Fibroblast of peridontal ligament (primary cell): Measurements from ENCODE around the gene DNMBP.
"Not testable (repeated sequence)": the region's sequence is repeated elsewhere in the genome, so short reads cannot be mapped to it uniquely, and the experiment has no call there.

Experiments
- DNase-seq: peaks from one replicate; pipeline ENCODE4 v3.0.0-alpha.2; 2010; ENCODE audit errors: extremely low read depth

Gene DNMBP

DNA sequence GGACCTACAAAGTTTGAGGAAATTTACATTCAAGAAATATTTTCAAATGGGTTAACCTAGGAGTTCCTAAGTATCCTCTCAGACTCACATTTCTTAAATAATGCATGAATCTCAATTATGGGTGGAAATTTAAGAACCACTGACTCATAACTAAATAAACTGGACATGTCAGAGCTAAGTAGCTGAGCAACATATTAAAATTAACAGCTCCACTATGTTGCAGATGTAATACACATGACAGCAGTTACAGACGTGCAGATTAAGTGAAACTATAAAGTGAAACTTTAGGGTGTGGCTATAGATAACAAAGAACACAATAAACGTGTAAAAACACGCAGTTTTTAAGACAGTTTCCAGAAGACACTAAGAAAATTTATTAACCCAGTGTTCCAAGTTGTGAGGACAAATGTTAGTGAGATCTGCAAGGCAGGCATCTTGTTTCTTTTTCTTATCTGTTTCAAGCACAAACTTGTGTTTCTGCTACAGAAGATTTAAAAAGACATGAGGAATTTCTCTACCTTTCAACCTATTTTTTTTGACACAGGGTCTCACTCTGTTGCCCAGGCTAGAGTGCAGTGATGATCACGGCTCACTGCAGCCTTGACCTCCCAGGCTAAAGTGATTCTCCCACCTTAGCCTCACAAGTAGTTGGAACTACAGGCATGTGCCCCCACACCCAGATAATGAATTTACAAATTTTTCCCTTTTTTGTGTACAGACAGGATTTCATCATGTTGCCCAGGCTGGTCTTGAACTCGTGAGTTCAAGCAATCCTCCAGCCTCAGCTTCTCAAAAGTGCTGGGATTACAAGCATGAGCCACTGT, 25.3 kb downstream of the DNMBP start:
- DNase-seq = peak; percentile 61

DNA sequence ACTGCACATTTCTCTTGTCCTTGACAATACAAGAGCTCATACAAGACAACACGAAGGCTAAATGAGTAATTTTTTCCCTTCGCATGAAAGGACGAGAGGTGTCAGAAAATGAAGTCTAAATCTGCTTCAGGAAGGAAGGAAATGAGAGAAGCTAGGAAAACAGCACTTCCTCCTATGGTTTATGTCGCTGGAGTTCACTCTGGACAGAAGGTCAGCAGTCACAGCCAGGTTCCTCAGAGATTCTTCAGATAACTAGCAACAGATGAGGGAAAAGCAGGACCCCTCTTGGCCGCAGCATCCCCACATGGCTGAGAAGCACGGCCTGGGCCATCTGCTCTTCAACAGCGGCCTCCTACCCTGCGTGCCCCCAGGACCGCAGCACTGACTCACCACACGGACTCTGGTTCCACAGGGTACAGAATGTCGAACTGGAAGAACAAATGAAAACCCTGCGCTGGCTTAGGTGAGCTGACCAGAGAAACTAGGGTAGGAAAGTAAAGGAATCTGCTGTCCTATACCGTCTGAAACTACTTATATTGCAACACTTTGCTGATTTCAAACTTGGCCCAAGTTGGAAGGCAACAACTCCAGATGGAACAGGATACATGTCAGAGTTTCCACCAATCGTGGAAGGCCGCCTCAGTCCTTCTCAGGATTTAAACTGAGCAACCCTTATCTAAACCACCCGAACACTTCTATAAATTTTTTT, 26.3 kb downstream of the DNMBP start:
- DNase-seq = peak; percentile 60

DNA sequence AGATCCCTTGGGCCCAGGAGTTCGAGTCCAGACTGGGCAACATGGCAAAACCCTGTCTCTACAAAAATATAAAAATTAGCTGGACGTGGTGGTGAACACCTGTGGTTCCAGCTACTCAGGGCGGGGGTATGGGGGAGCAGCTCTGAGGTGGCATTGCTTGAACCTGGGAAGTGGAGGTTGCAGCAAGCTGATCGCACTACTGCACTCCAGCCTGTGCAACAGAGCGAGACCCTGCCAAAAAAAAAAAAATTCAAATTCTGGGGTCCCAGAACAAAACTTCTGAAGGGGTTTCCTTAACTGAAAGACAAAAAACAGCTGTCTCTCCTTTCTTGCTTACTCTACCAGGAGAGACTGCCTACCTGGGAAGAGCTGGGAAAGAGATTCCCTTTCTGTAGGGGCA, 27.0 kb downstream of the DNMBP start:
- no peak for DNase-seq

DNA sequence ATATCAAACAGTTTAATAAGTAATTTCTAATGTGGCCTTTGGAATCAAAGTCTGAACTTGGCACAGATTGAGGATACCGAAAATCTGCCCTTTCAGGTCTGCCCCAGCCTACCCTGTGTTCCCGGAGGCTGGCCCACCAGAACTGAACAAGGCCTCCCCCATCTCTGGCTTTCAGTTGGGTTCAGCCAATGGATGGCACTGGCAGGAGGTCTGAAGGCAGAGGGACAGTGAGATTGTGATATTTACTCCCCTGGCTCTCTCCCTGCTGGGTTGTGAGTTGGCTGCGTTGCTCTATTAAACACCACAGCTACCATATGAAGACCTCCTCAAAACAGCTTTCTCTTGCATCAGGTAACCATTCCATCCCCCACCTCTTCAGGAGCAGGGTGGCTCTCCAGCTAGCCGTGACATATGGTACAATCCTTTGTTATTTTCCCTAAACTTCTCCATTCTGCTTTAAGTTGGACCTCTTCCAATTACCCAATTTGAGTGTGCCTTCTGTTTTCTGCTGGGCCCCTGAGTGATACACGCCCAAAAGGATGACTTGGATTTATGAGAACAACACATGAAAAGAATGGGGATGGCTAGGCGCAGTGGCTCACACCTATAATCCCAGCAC, 28.1 kb downstream of the DNMBP start:
- no peak for DNase-seq

DNA sequence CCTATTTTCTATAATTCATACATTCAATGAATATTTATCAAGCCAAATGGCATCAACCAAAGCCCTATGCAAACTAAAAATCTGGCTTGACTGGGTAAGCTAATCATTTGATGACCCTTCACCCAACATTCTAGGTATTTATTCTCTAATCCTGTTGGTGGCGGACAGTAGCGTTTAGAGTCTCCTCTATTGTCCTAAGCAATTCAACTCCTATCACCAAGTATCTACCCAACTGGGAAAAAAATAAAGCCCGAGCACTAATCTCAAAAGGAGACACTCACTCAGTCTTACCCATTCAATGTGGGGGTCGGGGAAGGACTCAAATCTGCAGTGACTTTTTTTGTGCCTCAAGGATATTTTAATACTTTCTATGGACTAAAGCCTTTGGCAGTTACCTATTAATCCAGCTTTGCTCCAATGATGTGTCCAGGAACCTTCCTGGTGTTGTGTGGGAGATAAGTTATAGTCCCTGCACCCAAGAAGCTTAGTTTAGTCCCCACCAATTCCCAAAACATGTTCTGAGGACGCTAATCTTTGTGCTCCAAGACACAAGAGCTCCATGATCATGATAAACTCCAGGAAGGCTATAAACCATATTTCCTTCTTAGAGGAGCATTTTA, 30.6 kb downstream of the DNMBP start:
- no peak for DNase-seq

DNA sequence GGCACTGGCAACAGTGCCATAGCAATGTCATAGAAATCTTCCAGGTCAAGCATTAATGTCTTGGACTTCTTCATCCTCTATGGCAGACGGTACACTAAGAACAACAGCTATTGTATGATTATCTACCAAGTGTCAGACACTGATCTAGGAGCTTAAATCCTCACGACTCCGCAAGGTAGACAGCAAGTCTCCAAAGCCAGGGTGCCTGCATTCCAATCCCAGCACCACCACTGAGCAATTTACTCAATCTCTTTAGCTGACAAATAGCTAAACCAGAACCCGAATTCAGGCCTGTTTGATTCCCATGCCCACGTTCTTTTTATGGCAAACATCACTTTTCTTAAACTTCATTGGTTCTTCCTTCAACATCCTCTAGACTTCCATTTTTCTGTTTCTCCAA, 31.8 kb downstream of the DNMBP start:
- no peak for DNase-seq

DNA sequence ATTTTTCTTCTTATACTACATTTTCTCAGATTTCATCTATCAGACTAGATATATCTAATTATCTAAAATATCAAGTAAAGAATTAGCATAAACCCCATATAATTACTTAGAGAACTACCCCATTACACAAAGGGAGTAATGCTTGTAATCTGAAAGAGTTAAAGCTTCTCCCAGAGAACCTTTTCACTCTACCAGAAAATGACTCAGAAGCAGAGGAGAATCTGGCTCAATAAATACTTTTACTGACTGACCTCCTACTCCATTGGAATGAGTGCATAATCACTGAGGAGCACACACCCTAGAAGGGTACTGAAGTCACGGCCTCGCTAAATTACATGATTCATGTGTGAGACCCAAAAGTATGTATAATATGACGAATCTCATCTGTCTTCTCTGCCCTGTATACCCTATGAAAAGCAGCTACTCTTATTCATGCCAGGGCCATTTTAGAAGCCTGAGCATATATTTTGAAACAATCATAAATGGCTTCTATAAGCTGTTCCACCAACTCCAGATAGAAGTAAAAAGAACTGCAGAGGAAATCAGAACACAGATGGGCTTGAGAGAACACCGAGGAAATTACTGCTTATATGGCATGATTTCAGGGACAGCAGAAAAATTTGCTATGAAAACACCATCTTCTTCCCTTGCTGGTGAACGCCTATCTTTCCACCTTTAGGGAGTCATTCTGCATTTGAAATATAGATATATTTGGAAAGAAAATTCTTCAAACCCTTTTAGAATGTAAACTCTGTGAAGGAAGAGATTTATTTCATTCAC, 32.7 kb downstream of the DNMBP start:
- DNase-seq = peak; percentile 95

DNA sequence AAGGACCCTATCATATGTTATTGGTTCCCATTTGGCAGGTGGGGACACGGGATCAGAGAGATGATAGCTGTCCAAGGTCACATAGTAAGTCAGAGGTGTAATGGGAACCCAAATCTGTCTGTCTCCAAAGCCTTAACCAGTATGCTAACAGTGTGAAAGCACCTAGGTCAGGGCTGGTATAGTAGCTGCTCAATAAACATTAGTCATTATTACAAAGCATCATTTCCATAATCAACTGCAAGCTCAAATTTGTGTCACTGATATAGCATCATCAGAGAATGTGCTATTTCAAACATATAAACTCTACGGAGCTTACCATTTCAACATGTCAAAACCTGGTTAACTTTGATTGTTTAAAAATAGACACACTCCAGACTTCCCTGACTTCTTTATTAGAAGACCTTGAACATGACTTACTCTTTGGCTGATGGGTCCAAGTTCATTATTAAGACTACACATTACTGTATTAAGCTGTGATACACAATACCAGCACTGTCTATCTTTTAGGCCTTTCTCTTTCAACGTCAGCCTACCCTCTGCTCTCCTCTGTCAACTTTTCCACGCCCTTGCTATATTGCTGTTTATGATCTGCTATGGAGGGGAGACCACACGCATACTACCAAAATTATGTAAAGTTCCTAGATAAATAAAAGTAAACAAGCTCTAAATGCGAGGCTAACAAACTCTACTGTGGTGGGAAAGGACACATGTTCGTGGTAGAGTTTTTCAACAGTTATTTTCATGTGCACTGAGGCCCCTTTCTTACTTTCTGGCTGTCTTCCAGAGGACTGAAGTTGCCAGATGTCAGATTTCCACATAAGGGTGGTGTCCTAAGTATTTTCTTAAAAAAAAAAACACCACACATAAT, 33.6 kb downstream of the DNMBP start:
- peak; percentile 85 for DNase-seq

DNA sequence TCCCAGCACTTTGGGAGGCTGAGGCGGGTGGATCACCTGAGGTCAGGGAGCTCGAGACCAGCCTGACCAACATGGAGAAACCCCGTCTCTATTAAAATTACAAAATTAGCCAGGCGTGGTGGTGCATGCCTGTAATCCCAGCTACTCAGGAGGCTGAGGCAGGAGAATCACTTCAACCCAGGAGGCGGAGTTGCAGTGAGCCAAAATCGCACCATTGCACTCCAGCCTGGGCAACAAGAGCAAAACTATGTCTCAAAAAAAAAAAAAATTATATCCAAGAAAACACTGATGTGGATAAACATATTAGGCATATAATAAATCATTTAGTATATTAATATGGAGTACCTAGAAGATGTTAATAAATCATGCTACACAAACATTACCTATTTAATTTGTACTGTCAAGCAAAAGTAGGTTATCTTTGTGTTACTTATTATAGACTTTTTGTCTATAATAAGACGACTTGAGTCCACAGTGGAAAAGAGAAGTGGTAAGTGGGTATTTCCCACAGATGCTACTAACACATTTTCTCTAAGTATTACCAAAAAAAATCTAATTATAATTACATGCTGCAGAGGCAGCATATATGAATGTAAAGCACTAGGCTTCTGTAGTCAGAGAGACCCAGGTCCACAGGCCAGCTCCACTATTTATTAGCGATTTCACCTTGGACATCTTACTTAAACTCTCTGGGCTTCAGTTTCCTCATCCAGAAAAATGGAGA, 34.5 kb downstream of the DNMBP start:
- DNase-seq = no peak

DNA sequence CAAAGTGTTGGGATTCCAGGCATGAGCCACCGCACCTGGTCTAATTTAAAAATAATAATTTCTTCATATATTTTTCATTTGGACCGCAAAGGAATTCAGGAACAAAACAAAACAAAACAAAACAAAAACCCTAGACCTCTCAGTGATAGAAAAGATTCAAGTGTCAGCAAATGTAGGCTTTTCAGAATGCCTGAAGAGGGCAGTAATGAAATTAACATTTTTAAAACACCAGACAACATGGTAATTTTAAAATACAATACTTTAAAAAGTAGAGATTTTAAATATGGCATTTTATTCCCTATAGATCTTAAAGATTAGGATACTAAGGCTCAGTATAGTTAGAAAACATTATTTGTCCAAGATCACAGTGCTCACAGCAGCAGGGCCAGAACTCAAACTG, 36.6 kb downstream of the DNMBP start:
- peak; percentile 50 for DNase-seq

DNA sequence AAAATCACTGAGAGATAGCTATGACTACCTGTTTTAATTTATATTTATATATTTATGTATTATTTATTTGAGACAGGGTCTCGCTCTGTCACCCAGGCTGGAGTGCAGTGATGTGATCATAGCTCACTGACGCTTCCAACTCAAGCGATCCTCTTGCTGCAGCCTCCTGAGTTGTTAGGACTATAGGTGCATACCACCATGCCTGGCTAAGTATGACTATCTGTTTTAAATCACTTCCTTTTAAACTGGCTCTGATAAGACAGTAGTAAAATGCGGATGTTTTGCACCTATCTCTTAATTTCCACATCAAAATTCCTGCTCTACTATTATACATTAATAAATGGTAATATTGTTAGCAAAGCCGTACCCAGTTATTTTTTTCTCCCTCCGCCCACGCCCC, 41.8 kb downstream of the DNMBP start:
- DNase-seq = no peak

DNA sequence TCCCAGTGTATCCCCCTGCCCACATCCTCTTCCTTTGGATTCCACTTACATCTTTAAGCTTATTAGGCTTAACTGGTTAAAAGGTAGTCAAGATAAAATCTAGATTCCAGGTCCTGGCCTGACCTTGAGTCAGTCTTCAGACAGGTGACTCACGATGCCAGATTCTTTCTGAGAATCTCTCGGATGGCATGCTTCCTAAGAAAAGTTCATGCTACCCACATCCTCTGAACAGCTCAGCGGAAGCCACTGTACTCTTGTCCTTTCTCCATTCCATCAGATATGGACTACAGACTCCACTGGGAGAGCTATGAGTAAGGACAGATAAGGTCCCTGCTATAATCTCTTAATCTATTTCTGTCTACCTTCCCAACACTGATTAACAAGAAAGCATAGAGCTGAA, 43.4 kb downstream of the DNMBP start:
- no peak for DNase-seq

DNA sequence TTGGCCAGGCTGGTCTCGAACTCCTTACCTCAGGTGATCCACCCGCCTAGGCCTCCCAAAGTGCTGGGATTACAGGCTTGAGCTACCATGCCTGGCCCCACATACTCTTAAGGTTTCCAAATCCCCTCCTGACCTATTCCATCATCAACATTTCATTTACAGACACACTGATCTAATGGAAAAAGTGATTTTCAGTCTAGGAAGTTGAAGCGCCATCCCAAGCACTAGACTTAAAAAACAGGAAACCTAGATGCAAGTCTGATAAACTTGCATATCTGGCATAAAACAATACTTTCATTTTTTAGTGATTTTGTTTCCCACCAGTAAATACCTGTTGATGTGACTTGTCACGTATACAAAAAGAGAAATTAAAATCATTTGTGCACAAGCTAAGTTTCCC, 44.0 kb downstream of the DNMBP start:
- no peak for DNase-seq

DNA sequence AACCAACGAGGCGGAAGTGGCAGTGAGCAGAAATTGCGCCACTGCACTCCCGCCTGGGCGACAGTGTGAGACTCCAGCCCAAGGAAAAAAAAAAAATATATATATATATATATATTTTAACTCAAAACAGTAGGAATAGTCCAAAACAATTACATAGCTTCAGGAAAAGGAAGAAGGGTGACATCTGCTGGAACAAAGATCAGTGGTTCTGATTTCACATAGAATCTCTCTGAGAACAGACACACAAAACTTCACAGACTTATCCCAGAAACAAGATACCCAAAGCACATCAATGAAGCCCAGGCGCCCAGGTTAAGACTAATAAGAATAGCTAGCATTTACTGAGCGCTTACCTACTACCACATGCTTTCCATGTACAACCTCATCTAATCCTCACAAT, 45.0 kb downstream of the DNMBP start:
- peak; percentile 73 for DNase-seq

DNA sequence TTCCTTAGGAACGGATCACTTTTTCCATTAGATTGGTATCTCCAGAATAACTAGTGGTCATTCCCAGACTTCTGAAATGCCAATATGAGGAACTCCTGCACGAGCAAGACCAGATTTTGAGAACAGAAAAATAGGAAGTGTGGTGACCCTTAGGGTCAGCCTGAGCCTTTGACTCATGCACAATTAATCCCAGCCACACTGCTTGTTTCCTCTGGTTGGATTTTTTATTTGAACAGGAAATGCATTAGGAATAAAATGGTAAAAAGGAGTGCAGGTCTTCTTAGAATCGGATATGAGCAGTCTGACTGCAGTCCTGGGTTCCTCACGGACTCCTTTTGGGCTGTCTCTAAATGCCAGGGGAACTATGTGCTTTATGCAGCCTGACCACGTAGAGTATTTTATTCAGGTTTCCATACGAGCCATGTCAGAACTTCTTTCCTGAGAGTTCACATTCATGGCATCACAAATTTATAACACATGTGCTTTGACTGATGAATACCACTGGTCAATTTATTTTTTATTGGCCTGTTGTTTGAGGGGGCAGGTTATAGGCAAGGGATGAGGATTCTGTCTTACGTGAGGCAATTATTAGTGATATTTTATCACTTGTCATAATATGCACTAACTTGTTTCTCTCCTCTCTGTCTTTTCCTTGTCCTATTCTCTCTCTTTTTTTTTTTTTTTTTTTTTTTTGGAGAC, 46.1 kb downstream of the DNMBP start:
- DNase-seq = not testable (repeated sequence)

DNA sequence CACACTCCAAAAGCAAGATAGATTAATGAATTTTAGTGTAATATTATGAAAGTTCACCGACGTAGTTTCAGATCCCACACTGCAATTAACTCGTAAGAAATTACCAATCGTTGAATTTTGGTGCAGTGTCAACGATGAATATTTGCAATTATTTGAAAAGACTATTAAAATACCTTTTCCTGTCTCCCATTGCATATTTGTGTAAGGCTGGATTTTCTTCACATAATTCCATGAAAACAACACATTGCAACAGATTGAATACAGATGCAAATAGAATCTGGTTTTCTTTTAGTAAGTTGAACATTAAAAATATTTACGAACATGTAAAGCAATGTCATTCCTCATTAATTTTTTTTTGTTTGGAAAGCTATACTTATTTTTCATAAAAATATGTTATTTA, 50.9 kb downstream of the DNMBP start:
- no peak for DNase-seq

DNA sequence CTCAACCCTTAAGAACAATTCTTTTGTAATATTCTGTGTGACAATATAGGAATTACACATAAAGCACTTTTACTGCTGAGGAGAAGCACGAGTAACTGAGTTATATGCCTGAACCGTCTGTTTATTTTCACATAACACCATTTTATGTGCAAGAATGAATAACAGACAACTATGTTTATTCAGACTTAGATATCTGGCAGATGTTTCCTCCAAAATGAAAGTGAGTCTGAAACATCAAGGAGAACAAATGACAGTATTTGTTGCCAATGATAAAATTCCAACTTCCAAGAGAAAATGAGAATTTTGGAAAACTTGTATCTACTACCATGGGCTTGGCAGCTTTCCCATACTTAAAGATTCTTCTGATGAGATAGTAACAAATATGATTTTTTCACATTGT, 51.4 kb downstream of the DNMBP start:
- peak; percentile 58 for DNase-seq

DNA sequence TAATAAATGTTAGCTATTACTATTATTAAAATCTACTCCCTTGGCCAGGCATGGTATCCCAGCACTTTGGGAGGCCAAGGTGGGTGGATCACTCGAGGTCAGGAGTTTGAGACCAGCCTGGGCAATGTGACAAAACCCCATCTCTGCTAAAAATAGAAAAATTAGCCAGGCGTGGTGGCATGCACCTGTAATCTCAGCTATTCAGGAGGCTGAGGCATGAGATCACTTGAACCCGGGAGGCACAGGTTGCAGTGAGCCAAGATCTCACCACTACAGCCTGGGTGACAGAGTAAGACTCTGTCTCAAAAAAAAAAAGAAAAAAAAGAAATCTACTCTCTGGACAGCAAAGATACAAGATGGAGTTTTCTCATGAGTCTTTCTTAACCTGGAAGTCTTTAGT, 56.2 kb downstream of the DNMBP start:
- not testable (repeated sequence) for DNase-seq

DNA sequence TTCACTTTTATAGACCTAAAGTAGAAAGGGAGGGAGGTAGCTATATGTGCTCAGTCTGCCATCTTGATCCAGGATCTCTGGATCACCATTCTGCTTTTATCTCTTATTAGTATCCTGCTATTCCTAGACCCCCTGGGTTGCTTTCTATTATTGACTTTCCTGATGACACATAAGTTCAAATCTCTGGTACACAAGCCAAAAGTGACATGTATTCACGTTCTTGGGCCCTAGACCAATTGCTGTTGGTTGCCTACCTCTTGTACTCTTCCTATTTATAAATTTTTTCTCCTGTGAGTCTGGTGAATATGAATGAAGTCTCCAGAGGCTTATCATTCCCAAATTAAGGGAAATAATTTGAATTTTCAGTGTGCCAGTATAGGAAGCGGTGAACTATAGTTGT, 56.9 kb downstream of the DNMBP start:
- no peak for DNase-seq
